HEK293 (cell line): ENCODE measurements around the gene MAPRE2.

Source experiments
- CTCF ChIP-seq: fragments of 450-650 bp; formaldehyde crosslinking; IDR thresholded peaks from 2 replicates; pipeline ENCODE4 v1.5.1; 2016; ENCODE audit warnings: missing biosample characterization, missing genetic modification characterization
- REST ChIP-seq: fragments of 450-650 bp; formaldehyde crosslinking; IDR thresholded peaks from 2 replicates; pipeline ENCODE4 v1.5.1; 2016; ENCODE audit warnings: missing biosample characterization, missing genetic modification characterization
- SP2 ChIP-seq: fragments of 450-650 bp; formaldehyde crosslinking; IDR thresholded peaks from 2 replicates; pipeline ENCODE4 v1.5.1; 2016; ENCODE audit warnings: missing biosample characterization, missing genetic modification characterization
- ZBTB21 ChIP-seq: fragments of 450-650 bp; formaldehyde crosslinking; IDR thresholded peaks from 2 replicates; pipeline ENCODE4 v1.5.1; 2017; ENCODE audit warnings: missing biosample characterization, missing genetic modification characterization
- ZFP37 ChIP-seq: fragments of 450-650 bp; formaldehyde crosslinking; IDR thresholded peaks from 2 replicates; pipeline ENCODE4 v1.5.1; 2016; ENCODE audit warnings: missing biosample characterization, missing genetic modification characterization
- ZNF121 ChIP-seq: fragments of 450-650 bp; formaldehyde crosslinking; IDR thresholded peaks from 2 replicates; pipeline ENCODE4 v1.5.1; 2016; ENCODE audit warnings: missing biosample characterization, missing genetic modification characterization
- ZNF132 ChIP-seq: fragments of 450-650 bp; formaldehyde crosslinking; IDR thresholded peaks from 2 replicates; pipeline ENCODE4 v1.5.1; 2017; ENCODE audit warnings: missing biosample characterization, missing genetic modification characterization, borderline replicate concordance
- ZNF398 ChIP-seq: fragments of 450-650 bp; formaldehyde crosslinking; IDR thresholded peaks from 2 replicates; pipeline ENCODE4 v1.5.1; 2017; ENCODE audit warnings: missing biosample characterization, missing genetic modification characterization
- ZNF416 ChIP-seq: fragments of 450-650 bp; formaldehyde crosslinking; IDR thresholded peaks from 2 replicates; pipeline ENCODE4 v1.5.1; 2016; ENCODE audit warnings: missing biosample characterization, missing genetic modification characterization
- ZNF830 ChIP-seq: fragments of 450-650 bp; IDR thresholded peaks from 2 replicates; pipeline ENCODE4 v1.5.0; 2018; ENCODE audit warnings: missing biosample characterization, missing genetic modification characterization, low read depth, mild to moderate bottlenecking, moderate library complexity

- TF ChIP-seq CTCF (tag by site-specific recombination) (no peak), REST (tag by site-specific recombination) (no peak), ZFP37 (tag by site-specific recombination) (no peak), ZBTB21 (tag by site-specific recombination) (no peak), ZNF132 (tag by site-specific recombination) (no peak), ZNF121 (tag by site-specific recombination) (no peak), ZNF398 (tag by site-specific recombination) (no peak), ZNF830 (no peak), ZNF416 (tag by site-specific recombination) (no peak), SP2 (tag by site-specific recombination) (no peak)
Measured at GRCh38 chr18:34999756-35000289, 41.4 kb upstream of the MAPRE2 start.
